ENCODE measurements around the gene PLCXD3.

DNA sequence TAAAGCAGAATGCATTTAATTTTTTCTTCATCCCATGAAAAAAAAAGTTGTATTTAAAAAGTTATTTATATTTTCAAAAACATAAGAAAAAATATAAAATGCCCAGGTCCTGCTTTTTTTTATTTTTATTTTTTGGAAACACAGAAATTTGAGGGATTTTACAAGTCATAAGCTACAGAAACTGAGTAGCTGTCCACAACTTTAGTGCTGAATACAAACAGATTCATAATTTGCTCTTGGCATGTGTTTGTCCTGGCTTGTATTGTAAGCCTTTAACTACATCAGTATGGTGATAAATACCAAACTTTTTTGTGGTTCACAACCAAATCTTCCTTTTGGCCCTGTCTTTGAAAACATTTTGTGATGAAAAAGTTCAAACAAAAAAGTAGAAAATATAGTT is 7.5 kb upstream of the PLCXD3 start:
- TF ChIP-seq, protein P1, sequence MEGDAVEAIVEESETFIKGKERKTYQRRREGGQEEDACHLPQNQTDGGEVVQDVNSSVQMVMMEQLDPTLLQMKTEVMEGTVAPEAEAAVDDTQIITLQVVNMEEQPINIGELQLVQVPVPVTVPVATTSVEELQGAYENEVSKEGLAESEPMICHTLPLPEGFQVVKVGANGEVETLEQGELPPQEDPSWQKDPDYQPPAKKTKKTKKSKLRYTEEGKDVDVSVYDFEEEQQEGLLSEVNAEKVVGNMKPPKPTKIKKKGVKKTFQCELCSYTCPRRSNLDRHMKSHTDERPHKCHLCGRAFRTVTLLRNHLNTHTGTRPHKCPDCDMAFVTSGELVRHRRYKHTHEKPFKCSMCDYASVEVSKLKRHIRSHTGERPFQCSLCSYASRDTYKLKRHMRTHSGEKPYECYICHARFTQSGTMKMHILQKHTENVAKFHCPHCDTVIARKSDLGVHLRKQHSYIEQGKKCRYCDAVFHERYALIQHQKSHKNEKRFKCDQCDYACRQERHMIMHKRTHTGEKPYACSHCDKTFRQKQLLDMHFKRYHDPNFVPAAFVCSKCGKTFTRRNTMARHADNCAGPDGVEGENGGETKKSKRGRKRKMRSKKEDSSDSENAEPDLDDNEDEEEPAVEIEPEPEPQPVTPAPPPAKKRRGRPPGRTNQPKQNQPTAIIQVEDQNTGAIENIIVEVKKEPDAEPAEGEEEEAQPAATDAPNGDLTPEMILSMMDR (IDR thresholded peaks at IDR 0.05), result no peak
- no peak for TF ChIP-seq POLR2A (IDR thresholded peaks at IDR 0.05)
